KOPT-K1 (cell line): ENCODE measurements around the gene NSMCE1.
"Not testable (repeated sequence)": the region's sequence is repeated elsewhere in the genome, so short reads cannot be mapped to it uniquely, and the experiment has no call there.

Experiments used
- H3K27ac ChIP-seq: fragments of 200-600 bp; sonication (generic); 2 replicates; pipeline ENCODE4 v1.5.1; 2016; ENCODE audit warnings: antibody characterized with exemption, mild to moderate bottlenecking, low read depth, low read length; ENCODE audit not compliant: poor library complexity, severe bottlenecking
- H3K36me3 ChIP-seq: fragments of 200-600 bp; sonication (generic); 2 replicates; pipeline ENCODE4 v1.5.1; 2017; ENCODE audit warnings: antibody characterized with exemption, mild to moderate bottlenecking, low read length, moderate library complexity; ENCODE audit not compliant: insufficient read depth
- H3K9me3 ChIP-seq: fragments of 200-600 bp; sonication (generic); 2 replicates; pipeline ENCODE4 v1.5.1; 2017; ENCODE audit warnings: antibody characterized with exemption, low read length, mild to moderate bottlenecking; ENCODE audit not compliant: insufficient read depth, poor library complexity, severe bottlenecking

Gene NSMCE1

GRCh38 chr16:27308792-27309191 lies 40.2 kb upstream of the NSMCE1 start:
- no peaks in the 10 kb centered on the region for H3K36me3 ChIP-seq
- H3K9me3 ChIP-seq = peaks cover 7% of the 10 kb centered on the region
- H3K27ac ChIP-seq = no peak overlapping the region

- H3K27ac ChIP-seq = no peak overlapping the region
- peaks cover 7% of the 10 kb centered on the region for H3K9me3 ChIP-seq
- H3K36me3 ChIP-seq = no peaks in the 10 kb centered on the region
Measured at GRCh38 chr16:27305839-27306442, 37.4 kb upstream of the NSMCE1 start.

GRCh38 chr16:27304881-27305745 lies 36.5 kb upstream of the NSMCE1 start:
- Histone ChIP-seq H3K36me3 (no peaks in the 10 kb centered on the region), H3K27ac (no peak overlapping the region), H3K9me3 (peaks cover 7% of the 10 kb centered on the region)

GRCh38 chr16:27304102-27304501 lies 35.5 kb upstream of the NSMCE1 start:
- no peak overlapping the region for H3K27ac ChIP-seq
- no peaks in the 10 kb centered on the region for H3K36me3 ChIP-seq
- H3K9me3 ChIP-seq = peaks cover 6% of the 10 kb centered on the region

- Histone ChIP-seq H3K27ac (no peak overlapping the region), H3K36me3 (no peaks in the 10 kb centered on the region), H3K9me3 (peaks cover under 1% of the 10 kb centered on the region)
Measured at GRCh38 chr16:27303256-27304100, 34.9 kb upstream of the NSMCE1 start.

- H3K27ac ChIP-seq = no peak overlapping the region
- no peaks in the 10 kb centered on the region for H3K9me3 ChIP-seq
- no peaks in the 10 kb centered on the region for H3K36me3 ChIP-seq
Measured at GRCh38 chr16:27302126-27302525, 33.6 kb upstream of the NSMCE1 start.

GRCh38 chr16:27301236-27301861 lies 32.8 kb upstream of the NSMCE1 start:
- Histone ChIP-seq H3K36me3 (no peaks in the 10 kb centered on the region), H3K9me3 (no peaks in the 10 kb centered on the region), H3K27ac (no peak overlapping the region)

GRCh38 chr16:27298132-27298531 lies 29.6 kb upstream of the NSMCE1 start:
- Histone ChIP-seq H3K9me3 (no peaks in the 10 kb centered on the region), H3K36me3 (no peaks in the 10 kb centered on the region), H3K27ac (no peak overlapping the region)

- no peaks in the 10 kb centered on the region for H3K9me3 ChIP-seq
- no peak overlapping the region for H3K27ac ChIP-seq
- no peaks in the 10 kb centered on the region for H3K36me3 ChIP-seq
Measured at GRCh38 chr16:27293343-27293742, 24.8 kb upstream of the NSMCE1 start.

GRCh38 chr16:27291722-27292240 lies 23.2 kb upstream of the NSMCE1 start:
- Histone ChIP-seq H3K36me3 (no peaks in the 10 kb centered on the region), H3K9me3 (no peaks in the 10 kb centered on the region), H3K27ac (no peak overlapping the region)

- Histone ChIP-seq H3K27ac (no peak overlapping the region), H3K36me3 (no peaks in the 10 kb centered on the region)
Measured at GRCh38 chr16:27291106-27291505, 22.5 kb upstream of the NSMCE1 start.

GRCh38 chr16:27290562-27290961 lies 22.0 kb upstream of the NSMCE1 start:
- no peaks in the 10 kb centered on the region for H3K9me3 ChIP-seq
- H3K27ac ChIP-seq = no peak overlapping the region
- H3K36me3 ChIP-seq = no peaks in the 10 kb centered on the region

More at GRCh38 chr16:27291106-27291505, 22.5 kb upstream of the NSMCE1 start:
- H3K9me3 ChIP-seq = no peaks in the 10 kb centered on the region

GRCh38 chr16:27289669-27290068 lies 21.1 kb upstream of the NSMCE1 start:
- Histone ChIP-seq H3K27ac (no peak overlapping the region), H3K9me3 (no peaks in the 10 kb centered on the region), H3K36me3 (no peaks in the 10 kb centered on the region)

- H3K9me3 ChIP-seq, H3K27ac ChIP-seq, H3K36me3 ChIP-seq: not testable (repeated sequence)
Measured at GRCh38 chr16:27288313-27288712, 19.7 kb upstream of the NSMCE1 start.
